ENCODE data around the gene UVRAG.

Gene UVRAG

DNA sequence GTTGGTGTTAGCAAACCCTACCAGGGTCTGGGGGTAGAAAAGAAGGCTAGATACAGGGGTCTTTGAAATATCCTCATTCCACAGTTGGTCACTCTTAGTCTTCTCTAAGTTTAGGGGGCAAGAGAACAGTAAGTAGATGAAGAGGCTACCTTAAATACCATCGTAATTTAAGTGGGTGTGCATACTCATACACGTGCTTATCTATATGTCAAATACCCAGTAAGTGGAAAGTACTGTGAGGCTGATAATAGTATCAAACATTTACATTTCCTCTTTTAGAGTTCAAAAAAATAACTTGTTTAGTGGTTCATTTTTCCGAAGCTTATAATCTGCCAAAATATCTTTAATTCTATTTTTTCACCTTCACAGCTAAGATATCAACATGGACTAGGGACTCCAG is 300.5 kb downstream of the UVRAG start:
- DNase-seq (ENCODE audit: low read depth): no peak

DNA sequence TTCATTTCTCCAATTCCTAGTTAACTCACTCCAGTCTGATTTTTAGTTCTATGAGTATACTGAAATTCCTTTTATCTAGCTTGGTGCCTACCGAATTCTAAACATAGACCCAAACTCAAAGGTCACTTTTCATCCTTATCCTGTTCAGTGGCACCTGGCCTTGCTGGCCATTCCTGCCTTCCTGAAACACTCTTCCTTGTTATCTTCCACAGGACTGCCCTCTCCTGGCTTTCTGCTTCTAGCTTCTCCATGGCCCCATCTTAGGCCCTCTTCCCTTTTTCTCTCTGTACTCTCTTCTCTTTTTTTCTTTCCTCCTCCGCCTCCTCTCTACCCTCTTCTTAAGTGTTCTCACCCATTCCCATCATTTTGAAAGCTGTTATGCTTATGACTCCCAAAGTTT is 304.0 kb downstream of the UVRAG start:
- DNase-seq (ENCODE audit: low read depth): no peak

DNA sequence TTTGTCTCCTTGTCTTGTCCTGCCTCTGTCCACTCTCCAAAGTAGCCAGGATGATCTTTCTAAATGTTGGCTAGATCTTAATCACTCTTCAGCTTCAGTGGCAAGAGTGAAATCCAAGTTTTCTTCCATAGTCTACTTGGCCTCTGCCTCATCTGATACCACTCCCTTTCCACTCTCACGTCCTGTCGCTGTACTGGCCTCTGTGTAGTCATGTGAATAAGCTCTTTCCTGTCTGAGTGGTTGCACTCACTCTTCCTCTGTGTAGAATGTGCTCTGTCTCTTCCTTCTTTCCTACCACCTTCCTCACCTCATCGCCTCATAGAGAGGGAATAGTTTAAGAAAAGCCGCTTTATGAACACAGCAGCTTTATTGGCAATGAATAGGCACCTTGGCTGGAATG is 304.8 kb downstream of the UVRAG start:
- no peak for DNase-seq (ENCODE audit: low read depth)

DNA sequence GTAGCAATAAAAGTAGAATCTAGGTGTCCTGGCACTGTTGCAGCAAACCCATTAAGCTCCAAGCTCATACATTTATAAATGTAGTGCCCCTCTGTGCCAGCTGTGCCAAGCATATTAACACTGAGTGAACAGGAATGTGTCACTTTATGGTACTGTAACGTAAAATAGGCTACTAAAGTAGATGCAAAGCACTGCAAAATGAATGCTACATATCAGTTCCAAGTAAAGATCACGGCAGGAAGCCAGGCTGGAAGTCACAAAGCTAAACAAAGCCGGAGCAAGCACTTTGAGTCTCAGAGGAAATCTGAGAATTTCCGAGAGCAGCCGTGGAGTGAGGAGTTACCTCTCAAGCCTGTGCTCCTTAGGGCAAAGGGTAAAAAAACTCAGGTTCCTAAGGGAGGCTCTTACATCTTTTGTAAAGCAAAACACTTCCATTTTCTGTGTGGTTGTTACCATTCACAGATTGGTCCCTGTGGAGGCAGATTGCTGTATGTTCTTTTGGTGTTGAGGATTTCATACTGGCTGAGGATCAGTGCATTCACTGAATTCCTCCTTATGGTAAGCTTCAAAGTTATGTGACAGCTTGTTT is 305.6 kb downstream of the UVRAG start:
- DNase-seq (ENCODE audit: low read depth): no peak

DNA sequence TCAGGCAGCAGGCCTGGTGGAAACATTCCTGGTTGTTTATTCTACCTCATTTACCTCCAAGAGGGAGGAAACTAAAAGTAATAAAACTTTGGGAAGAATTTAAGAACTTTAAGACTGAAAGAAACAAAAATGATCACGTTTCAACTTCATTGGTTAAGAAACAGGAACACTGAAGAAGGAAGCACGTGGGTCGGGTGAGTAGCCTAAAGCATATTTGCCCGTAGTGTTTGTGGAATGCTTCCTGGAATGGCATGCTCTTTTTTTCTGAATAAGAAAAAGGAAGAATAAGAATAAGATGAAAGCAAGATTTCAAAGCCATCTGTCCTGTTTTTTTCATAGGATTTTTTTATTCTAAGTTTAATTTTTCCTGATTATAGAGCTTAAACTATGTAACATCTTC is 308.2 kb downstream of the UVRAG start:
- DNase-seq (ENCODE audit: low read depth): no peak

DNA sequence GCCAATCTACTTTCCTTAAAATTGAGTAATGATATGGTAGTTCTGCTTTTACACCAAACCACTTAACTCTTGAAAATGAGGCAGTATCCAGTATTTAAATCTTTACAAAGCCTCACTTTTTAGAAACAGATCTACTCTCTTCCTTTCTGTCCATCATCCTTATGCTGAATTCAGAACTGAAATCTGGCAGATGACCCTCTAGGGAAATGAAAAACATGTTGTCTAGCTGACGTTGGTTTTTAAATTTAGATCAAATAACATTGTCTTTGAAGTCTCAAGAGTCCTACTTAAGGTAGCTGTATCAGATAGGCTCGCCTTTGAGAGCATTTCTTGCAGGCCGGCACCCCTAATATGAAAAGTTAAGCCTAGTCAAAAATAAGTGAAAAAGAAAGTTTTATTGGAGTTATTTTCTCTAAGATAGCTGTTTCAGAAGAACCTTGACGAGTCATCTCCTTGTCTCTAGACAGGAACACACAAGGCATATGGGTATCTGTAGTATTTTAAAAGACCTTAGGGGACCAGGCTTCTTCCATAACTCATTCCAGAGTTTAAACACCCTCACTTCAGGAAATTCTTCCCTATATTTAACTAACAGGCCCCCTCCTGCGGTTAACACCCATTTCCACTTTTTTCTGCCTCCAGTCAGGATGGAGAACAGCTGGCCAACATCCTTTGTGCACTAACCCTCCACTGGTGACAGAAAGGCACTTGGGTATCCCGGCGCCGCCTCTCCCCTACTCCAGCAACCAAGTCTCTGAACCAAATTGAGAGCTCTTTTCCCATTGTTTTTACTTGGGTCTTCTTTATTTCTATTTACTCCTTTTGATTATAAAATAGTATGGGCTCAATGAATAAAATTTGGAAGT is 310.1 kb downstream of the UVRAG start:
- no peak for DNase-seq (ENCODE audit: low read depth)

DNA sequence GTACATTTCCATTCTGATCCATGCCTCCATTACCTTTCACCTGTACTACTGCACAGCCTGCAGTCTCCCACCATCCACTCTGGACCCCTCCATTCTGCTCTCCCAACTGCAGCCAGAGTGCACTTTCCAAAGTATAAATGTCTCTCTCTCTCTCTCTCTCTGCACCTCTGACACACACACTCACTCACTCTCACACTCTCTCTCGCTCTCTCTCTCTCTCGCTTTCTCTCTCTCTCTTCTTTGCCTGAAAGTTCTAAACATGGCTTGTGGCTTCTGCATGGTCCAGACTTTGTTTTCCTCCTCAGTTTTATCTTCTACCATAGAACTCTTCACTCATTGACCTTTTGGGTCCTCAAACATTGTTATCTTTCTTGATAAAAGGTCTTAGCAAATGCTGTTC is 314.7 kb downstream of the UVRAG start:
- DNase-seq (ENCODE audit: low read depth): no peak

DNA sequence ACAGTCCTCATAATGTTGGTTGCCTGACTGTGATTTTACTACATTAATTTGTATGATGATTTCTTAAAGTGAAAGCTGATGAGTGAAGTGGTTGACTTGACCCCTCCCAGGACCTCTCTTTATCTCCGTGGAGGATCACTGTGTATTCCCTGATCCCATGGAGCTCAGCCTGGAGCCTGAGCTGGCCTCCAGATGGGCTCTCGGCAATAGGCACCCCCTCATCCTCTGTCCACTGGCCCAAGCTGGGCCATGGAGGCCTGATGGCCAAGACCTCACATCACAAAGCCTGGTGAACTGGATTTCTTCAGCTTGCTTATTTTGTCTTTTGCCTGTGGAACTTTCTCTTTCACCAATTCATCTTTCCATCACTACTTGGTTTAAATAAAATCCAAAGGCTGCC is 316.1 kb downstream of the UVRAG start:
- no peak for DNase-seq (ENCODE audit: low read depth)

DNA sequence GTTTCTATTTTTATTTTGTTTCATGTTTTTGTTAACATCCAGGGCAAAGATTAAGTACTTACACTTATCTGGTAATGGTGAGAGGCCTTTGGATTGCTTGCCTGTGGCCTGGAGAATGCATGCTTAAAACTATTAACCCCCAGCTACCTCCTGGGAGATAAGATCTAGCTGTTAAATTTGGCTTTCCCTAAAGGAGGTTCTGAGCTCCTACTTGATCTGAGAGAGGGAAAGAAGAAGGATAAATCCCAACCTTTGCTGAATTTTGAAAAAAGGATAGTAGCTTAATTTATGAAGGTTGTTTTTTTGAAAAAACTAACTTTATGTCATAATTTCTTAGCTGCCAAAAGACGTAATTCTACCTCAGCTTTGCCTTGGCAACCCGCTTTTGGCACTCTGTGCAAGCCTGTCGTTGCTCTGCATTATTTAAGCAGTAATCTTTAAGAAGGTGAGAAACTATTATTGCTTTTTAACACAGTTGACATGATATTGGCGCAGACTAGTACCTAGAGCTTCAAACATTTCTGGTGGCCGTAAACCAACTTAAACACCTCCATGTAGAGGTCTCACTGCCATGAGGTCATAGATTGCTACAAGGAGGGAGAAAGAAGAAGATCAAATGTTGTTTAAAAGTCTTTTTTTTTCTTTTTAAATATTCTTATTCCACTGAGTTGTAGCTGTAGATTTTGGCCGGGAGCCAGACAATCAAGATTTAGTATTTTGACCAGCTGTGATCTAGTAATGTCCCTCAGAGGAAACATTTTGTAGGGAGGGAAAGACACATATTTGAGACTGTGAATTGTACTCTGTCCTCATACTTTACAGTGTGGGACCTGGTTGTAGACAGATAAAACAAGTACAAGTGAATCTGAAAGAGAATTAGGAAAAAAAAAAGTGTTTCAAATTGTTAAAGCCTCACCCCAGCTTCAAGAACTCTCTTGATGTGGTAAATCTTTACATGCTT is 316.9 kb downstream of the UVRAG start:
- DNase-seq (ENCODE audit: low read depth): no peak

DNA sequence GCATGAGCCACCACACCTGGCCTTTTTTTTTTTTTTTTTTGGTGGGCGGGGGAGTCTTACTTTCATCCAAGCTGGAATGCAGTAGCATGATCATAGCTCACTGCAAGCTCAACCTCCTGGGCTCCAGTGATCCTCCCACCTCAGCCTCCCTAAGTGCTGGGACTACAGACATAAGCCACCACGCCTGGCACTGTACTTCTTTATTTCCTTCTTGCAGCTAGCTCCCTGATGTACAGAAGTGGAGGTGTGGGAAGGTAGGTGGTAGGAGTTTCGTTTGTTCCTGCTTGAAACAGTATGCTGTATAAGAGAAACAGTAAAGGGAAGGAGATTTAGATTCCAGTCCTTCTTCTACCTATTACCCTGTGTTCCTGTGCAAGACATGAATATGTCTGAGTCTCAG is 319.2 kb downstream of the UVRAG start:
- no peak for DNase-seq (ENCODE audit: low read depth)

DNA sequence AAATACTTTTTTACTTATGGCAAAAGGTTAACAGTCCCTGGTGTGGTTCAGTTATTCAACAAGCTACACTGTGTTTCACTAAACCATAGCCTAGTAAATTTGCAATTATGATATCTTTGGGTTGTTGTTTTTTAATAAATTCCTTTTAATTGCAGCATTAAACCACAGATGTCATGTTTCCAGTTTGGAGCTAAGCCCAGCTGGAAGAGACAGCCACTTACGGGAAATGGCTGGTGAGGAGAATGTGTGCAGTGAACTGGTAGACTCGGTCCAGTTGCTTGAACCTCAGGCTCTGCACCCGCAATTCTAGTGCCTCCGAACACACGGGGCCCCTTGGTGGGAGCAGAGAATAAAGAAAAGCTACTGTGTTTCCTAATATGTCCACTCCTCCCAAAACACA is 320.5 kb downstream of the UVRAG start:
- DNase-seq (ENCODE audit: low read depth): no peak

DNA sequence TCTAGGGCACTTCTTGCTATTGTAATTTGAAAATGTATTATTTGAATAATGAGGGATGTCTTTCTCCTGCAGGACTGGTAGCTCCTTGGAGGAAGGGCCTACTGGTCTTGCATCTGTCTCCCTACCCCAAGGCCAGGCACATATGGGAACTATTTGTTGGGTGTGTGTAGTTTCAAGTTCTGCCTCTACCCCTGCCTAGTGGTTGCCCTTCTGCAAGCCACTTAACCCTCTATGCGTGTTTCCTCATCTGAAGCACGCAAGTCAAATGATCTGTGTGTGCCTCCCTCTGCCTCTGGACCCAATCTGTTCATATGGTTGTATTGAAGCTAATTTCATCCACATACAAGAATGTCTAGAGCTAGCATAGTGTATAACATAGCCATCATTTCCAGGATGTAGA is 324.3 kb downstream of the UVRAG start:
- DNase-seq (ENCODE audit: low read depth): no peak

DNA sequence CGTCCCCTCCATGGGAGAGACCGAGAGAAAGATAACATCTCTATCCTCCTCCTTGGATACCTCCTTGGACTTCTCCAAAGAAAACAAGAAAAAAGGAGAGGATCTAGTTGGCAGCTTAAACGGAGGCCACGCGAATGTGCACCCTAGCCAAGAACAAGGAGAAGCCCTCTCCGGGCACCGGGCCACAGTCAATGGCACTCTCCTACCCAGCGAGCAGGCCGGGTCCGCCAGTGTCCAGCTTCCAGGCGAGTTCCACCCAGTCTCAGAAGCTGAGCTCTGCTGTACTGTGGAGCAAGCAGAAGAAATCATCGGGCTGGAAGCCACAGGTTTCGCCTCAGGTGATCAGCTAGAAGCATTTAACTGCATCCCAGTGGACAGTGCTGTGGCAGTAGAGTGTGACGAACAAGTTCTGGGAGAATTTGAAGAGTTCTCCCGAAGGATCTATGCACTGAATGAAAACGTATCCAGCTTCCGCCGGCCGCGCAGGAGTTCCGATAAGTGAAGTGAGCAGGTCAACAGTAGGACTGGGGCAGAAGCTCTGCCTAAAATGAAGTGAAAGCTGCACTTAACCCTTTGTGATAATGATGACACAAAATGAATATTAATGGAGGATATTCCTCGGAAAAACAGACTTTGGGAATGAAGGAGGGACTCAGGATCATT is 326.0 kb downstream of the UVRAG start:
- DNase-seq (ENCODE audit: low read depth): no peak

DNA sequence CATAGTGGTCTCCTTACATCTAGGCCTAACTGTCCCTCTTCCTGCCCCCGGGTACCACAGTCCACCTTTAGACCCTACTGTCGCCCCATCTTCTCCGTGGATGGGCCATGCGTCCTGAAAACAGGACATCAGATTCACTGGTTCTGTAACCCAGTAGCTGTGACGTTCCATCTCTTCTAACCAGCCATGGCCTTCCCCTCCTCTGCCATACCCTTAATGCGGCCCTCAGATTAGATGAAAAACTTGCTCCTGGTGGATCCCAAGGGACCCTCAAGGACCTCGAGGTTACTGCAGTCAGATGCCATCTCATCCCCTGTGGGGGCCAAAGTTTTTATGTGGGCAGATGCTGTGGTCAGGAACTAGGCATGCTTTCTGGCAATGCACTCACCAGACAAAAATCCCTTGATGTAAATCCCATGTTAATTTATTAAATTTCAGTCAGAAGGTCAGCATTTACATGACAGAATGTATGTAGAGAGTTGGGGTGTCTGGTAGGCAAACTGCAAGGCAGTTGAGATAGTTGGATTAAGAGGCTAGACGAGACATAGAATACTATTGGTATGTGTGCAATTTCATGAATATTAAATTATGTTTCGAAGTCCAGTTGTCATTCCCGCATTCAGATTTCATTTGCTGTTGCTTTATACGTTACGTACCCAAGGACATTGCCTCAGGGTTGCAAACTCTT is 327.0 kb downstream of the UVRAG start:
- no peak for DNase-seq (ENCODE audit: low read depth)

DNA sequence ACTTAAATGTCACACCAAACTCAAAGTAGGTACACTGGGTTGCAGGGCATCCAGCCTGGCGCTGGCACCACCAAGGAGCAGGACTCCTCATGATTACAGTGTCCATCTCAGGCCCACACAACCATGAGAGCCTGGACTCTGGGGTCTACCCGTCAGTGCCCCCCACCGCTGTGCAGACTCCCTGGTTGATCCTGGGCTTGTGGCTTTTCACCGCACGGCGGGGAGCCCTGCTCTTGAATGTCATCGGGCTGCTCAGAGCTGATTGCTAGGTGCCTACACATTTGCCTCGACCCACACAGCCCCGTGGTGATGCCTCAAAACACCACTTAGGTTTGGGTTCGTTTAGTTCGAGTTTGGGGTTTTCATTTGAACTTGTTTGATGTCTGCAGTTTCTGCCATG is 328.3 kb downstream of the UVRAG start:
- no peak for DNase-seq (ENCODE audit: low read depth)

DNA sequence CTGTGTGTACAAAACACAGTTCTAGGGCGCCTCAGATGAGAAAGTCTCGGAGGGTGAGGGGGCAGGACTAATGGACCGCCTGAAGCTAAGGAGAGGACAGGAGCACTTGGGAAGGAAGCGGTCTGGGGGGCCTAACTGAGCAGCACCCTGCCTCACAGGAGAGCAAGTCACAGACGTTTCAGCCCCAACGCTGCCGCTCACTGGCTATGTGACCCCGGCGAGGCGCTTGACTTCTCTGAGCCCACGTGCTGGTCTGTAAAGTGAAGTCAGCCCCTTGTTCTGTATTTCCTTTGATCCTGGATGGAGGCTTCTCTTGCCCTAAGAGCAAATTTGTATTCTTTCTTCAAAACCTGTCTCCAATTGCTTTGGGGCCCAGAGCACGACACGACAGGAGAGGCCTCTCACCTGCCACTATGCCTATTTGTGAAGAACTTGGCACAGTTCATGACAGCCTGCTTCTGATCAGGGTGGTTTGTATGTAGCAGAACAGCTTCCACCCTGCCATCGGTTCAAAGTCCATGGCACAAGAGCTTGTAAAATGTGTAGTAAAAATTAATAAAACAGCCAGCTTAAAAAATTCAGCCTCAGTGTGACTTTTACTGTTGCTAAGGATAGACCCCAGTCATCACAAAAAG is 332.2 kb downstream of the UVRAG start:
- DNase-seq (ENCODE audit: low read depth): no peak

DNA sequence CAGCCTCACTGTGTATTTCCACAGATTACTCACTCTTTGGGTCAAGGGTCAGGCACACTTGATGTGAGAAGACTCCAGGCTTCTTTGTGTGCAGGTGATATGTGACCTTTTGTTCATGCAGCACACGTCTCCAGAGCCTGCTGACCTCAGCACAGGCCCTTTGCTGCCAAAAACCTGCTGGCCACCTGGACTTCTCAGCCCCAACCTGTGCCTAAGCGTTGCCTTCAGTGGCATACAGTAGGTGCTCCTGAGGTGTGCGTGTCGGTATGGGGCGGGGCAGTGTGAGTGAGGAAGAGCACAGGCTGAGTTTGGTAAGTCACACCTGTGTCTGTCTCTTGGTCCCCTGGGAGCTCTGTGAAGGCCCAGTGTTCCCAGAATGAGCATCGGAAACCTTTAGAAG is 333.2 kb downstream of the UVRAG start:
- DNase-seq (ENCODE audit: low read depth): no peak

DNA sequence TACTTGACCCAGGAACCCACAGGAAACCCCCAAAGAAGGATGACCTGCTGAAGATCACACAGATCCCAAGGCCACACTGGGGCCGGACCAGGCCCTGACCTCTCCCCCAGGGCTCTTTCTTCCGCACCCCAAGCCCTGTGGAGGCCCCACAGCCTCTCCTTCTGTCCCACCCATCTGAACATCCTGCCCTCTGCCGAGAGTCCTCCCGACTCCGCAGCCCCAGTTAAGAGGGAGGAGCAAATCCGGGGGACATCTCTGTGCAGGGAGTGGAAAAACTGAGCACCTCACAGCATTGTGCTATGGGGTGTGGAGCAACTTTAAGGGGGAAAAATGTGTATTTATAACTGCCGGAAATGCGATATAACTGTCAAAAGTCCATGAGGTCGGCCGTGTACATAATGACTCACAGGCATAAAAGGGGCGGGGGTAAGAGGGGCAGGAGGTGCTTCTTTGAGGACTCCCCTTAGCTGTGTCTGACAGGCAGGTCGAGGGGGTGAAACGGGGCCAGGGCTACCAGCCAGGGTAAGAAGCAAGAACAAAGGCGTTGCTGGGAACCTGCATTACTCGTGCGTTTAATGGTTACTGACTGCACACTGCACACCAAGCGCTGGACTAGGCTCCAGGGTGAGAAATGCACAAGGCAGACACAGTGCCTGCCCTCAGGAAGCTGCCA is 334.1 kb downstream of the UVRAG start:
- DNase-seq (ENCODE audit: low read depth): no peak

DNA sequence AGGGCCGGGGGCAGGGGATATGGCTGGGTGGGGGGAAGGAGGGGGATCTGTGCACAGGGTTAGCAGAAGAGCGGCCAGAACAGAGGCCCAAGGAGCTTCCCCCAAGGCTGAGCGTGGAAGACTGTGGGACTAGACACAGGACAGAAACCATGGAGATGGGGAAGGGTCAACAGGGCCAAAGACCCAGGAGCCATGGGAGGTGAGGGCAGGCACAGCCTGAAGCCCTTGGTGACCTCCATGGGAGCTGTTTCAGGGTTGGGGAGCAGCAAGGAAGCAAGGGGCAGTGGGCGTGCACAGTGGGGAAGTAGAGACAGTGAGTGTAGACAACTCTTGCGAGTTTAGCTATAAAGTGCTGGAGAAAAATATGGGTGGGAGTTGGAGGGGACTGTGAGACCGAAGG is 334.7 kb downstream of the UVRAG start:
- DNase-seq (ENCODE audit: low read depth): no peak

DNA sequence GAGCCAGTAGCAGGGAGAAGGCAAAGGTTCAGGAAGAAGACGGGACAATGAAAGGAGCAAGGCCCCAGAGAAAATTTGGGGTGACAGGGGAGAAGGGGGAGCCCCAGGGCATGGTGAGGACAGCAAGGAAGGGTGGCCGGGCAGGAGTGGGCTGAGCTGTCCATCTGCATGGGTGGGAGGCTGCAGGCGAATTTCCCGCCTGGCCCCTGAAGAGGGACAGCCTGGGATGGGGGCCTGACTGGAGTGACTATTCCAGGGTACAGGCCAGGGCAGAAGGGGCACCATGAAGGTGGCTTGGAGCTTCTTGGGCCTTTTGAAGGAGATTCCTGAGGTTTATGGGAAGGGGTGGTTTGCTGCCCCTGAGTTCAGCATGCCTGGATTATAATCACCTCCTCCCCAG is 335.1 kb downstream of the UVRAG start:
- no peak for DNase-seq (ENCODE audit: low read depth)
